IMR-90 (cell line): ENCODE data around the gene TIAM2.

ENCODE experiments used
- CTCF ChIP-seq: conservative IDR thresholded peaks from 2 replicates; pipeline ENCODE4 v1.5.1; 2012; ENCODE audit warnings: mild to moderate bottlenecking, low read depth, low read length, improper control_type of control experiment
- POLR2A ChIP-seq: IDR thresholded peaks from 2 replicates; pipeline ENCODE4 v1.6.1; 2012; ENCODE audit warnings: mild to moderate bottlenecking, low read depth, low read length

GRCh38 chr6:155196911-155197310 is 201.8 kb downstream of the TIAM2 start:
- no peak for TF ChIP-seq CTCF
- TF ChIP-seq POLR2A = no peak
